OCI-M2 (cell line): ENCODE results near the gene SCMH1.
"Not testable (repeated sequence)": the region's sequence is repeated elsewhere in the genome, so short reads cannot be mapped to it uniquely, and the experiment has no call there.

Experiments
- DNase-seq: peaks from one replicate; lab custom pipeline; 2025; ENCODE audit not compliant: unreplicated experiment; lab: John Stamatoyannopoulos, UW

Gene SCMH1

GRCh38 chr1:41251120-41251519 is 9.0 kb upstream of the SCMH1 start:
- not testable (repeated sequence) for DNase-seq

- no peak for DNase-seq
Measured at GRCh38 chr1:41249319-41249718, 7.2 kb upstream of the SCMH1 start.

- no peak for DNase-seq
Measured at GRCh38 chr1:41246568-41246967, 4.5 kb upstream of the SCMH1 start.

- DNase-seq: no peak
Measured at GRCh38 chr1:41245659-41246058, 3.6 kb upstream of the SCMH1 start.

GRCh38 chr1:41243079-41243385 is 926 bp upstream of the SCMH1 start:
- no peak for DNase-seq

DNA sequence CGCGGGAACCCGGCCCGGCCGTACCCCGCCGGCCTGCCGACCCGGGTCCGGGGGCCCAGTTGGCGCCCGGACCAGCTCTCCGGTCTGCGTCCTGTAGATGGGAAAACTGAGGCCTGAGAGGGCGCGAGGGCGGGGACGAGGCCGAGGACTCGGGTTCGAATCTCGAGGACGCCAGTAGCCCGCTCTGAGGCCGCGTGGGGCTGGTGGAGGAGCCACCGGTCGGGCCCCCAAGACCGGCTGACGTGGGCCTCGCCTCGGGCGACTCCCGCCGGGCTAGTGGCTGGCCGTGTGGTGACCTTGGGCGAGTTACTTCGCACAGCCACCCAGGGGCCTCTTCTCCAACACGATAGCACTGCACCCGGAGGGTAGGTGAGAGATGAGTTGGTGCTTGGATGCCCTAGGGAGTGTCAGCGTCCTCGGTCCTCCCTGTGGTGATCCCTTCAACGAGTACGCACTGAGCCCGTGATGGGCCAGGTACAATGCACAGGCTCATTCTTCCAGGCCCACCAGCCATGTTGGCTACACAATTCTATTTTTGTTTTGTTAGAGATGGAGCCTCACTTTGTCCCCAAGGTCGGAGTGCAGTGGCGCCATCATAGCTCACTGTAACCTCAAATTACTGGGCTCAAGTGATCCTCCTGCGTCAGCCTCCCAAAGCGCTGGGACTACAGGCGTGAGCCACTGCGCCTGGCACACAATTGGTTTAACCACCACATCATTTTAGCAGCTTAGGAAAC is 404 bp upstream of the SCMH1 start:
- DNase-seq: no peak

- no peak for DNase-seq
Measured at GRCh38 chr1:41241354-41241748, 755 bp downstream of the SCMH1 start.

- DNase-seq: no peak
Measured at GRCh38 chr1:41240781-41241353, 1.2 kb downstream of the SCMH1 start.

DNA sequence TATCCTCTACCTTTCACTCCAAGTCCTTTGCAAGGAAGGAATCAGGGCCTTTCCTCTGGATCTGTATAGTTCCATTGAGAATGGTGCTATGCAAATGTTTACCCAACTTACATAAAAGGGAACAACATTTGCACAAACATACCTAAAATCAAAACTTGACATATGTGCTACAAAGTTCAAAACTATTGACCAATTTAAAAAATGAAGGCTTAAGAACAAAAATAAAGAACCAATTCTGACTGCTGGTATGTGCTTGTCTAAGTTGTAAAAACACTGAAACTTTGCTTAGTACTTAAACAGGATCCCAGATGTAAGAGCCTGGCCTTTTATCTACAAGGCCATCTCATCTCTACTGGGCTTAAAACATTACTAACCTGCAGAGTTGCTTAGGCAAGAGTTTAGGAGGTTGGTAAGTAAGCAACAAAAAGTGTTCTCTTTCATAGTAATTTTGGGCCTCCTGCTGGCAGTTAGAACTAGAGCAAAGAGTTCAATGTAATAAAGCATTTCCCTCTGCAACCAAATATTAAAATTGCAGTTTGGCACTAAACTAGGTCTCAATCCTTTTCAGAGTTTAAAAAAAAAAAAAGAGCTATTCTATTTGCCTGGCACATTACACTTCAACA is 2.0 kb downstream of the SCMH1 start:
- DNase-seq: no peak

DNA sequence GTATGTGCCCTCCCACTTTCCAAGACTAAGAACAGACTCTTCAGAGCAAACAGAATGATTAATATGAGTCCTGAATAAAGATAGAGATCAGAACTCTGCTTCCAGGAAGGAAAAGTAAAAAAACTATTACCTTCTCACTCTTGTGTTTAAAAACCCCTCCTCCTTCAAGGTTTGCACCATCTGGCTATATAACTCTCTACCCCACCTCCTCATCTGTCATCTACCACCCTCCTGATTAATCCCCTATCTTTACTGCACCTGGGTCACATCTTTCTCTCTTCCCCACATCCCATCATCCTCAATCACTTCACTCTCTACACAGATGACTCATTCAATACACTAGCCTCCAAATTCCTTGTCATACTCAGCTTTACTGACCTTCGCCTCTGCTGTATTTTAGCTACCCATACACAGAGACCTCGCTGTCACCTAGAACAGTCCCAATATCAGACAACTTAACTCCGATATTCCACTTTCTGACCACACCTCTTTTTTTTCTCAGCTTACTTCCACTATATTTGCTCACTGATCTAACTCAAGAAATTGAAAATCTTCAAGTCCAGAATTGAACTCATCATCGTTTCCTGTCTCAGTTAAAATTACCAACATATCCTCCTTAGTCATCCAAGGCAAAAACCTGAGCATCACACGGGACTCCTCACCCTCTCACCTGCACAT is 3.7 kb downstream of the SCMH1 start:
- no peak for DNase-seq

- DNase-seq: no peak
Measured at GRCh38 chr1:41236781-41237180, 5.3 kb downstream of the SCMH1 start.

GRCh38 chr1:41235893-41236292 is 6.2 kb downstream of the SCMH1 start:
- DNase-seq: no peak

DNA sequence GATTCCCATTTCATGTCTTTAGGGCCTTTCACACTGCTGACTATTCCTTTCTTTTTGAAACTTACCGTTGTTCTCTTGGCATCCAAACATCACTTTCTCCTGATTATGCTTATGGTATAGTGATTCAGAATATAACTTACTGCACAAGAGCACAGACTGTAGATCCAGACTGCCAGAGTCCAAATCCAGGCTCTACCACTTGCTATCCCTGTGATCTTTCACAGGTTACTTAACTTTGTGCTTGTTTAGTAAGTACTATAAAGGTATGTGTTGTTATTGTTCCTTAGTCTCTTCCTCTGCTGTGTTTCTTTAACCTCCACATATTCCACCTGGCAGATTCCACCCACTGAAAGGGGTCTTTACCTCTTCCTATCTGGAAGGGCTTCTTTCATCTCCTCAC is 8.4 kb downstream of the SCMH1 start:
- no peak for DNase-seq

DNA sequence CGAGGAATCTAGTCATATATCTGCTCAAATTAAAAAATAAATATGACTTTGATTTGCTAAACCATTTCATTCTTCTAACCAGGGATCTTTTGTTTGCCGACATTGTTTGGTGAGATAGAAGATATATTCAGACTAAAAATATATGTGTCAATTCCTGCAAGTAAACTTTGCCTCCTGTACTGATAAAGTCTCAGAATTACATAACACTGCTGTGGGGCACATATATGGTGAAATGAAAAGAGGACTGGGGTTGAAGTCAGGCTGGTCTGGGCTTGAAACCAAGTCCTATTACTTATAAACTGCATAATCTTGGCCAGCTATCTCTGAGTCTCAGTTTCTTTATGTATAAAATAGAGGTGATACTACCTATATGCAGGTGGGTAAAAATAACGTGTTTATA is 9.8 kb downstream of the SCMH1 start:
- no peak for DNase-seq

- no peak for DNase-seq
Measured at GRCh38 chr1:41230656-41231055, 11.4 kb downstream of the SCMH1 start.

DNA sequence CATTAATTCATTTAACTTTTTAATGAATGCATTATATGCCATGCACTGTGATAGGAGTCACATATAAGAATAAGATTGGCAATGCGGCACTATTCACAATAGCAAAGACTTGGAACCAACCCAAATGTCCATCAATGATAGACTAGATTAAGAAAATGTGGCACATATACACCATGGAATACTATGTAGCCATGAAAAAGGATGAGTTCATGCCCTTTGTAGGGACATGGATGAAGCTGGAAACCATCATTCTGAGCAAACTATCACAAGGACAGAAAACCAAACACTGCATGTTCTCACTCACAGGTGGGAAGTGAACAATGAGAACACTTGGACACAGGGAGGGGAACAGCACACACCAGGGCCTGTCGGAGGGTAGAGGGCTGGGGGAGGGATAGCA is 12.9 kb downstream of the SCMH1 start:
- DNase-seq: not testable (repeated sequence)

DNA sequence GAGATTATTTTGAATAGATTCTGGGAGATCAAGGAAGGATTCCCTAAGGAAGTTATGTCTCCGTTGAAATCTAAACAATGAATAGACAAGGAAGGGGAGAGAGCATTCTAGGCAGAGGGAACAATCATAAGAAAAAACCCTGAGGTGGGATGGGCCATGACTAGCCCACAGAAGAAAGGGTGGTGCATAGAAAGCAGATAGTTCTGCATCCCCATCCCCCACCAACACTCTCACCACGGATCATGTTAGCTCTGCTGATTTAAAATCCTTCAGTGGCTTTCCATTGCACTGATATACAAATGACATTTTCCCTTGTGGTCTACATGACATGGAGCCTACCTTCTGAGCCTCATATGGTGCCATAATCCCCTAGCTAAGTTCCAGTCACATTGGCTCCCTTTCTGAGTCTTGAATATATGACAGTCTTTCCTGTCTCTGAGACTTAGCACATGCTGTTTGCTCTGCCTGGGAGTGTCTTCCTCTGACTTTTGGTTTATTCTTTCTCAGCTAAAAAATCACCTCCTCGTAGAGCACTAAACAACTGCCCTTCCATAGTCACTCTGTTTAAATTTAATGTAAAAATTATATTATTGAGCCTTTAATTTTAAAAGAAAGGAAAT is 15.2 kb downstream of the SCMH1 start:
- no peak for DNase-seq

- DNase-seq: no peak
Measured at GRCh38 chr1:41225495-41225894, 16.6 kb downstream of the SCMH1 start.

- no peak for DNase-seq
Measured at GRCh38 chr1:41222496-41222895, 19.6 kb downstream of the SCMH1 start.

GRCh38 chr1:41221995-41222394 is 20.1 kb downstream of the SCMH1 start:
- DNase-seq: no peak

DNA sequence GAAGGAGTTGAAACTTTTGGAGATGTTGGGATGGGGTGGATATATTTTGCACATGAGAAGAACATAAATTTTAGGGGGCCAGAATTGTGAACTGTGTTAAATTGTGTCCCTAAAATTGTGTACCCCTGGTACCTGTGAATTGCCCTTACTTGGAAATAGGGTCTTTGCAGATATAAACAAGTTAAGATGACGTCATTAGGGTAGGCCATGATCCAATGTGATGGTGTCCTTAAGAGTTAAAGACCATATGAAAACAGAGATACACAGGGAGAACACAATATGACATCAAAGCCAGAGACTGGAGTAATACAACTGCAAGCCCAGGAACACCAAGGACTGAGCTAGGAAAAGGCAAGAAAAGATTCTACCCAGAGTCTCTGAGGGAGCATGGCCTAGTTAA is 24.0 kb downstream of the SCMH1 start:
- no peak for DNase-seq

GRCh38 chr1:41217441-41217840 is 24.7 kb downstream of the SCMH1 start:
- no peak for DNase-seq
